SU-DHL-6 (cell line): ENCODE results near the gene TMPRSS9.

ENCODE experiments used
- H2AFZ ChIP-seq: fragments of 200-600 bp; sonication (generic); 2 replicates; pipeline ENCODE4 v1.6.1; 2014; ENCODE audit warnings: low read depth, mild to moderate bottlenecking, moderate library complexity, mixed read lengths, antibody characterized with exemption, low read length; ENCODE audit not compliant: severe bottlenecking
- H3F3A ChIP-seq: fragments of 200-600 bp; shearing (Covaris generic); 2 replicates; pipeline ENCODE4 v1.6.0; 2016; ENCODE audit warnings: antibody characterized with exemption, mild to moderate bottlenecking; ENCODE audit not compliant: insufficient read depth
- H3K27ac ChIP-seq: fragments of 200-600 bp; sonication (generic); 2 replicates; pipeline ENCODE4 v1.5.1; 2016; ENCODE audit warnings: low read depth, mild to moderate bottlenecking, low read length, moderate library complexity, mixed read lengths
- H3K27me3 ChIP-seq: fragments of 200-600 bp; sonication (generic), shearing (Covaris generic); 2 replicates; pipeline ENCODE4 v1.6.0; 2014; ENCODE audit warnings: mild to moderate bottlenecking, low read length
- H3K36me3 ChIP-seq: fragments of 200-600 bp; sonication (generic); 2 replicates; pipeline ENCODE4 v1.6.1; 2014; ENCODE audit warnings: mild to moderate bottlenecking, low read length, mixed read lengths
- H3K4me2 ChIP-seq: fragments of 300-600, 200-600 bp; shearing (Covaris generic), sonication (generic); 2 replicates; pipeline ENCODE4 v1.6.0; 2014; ENCODE audit warnings: low read length, low read depth, mild to moderate bottlenecking; ENCODE audit not compliant: poor library complexity, severe bottlenecking
- H3K4me3 ChIP-seq: fragments of 200-600 bp; sonication (generic); 2 replicates; pipeline ENCODE4 v1.5.1; 2014; ENCODE audit warnings: antibody characterized with exemption, low read length, mild to moderate bottlenecking, mixed read lengths; ENCODE audit not compliant: insufficient read depth, poor library complexity, severe bottlenecking
- H3K79me2 ChIP-seq: fragments of 200-600 bp; sonication (generic); 2 replicates; pipeline ENCODE4 v1.6.1; 2014; ENCODE audit warnings: mild to moderate bottlenecking, low read length, moderate library complexity; ENCODE audit not compliant: insufficient read depth
- H3K9ac ChIP-seq: fragments of 200-600 bp; sonication (generic); 2 replicates; pipeline ENCODE4 v1.7.0; 2014; ENCODE audit warnings: mild to moderate bottlenecking, low read length
- H3K9me2 ChIP-seq: fragments of 200-600 bp; sonication (generic); replicated peaks from 2 replicates; pipeline ENCODE4 v1.6.1; 2014; ENCODE audit warnings: low read length; ENCODE audit not compliant: insufficient read depth
- H3K9me3 ChIP-seq: fragments of 200-600 bp; sonication (generic); 2 replicates; pipeline ENCODE4 v1.6.1; 2014; ENCODE audit warnings: low read length, mixed read lengths; ENCODE audit not compliant: insufficient read depth
- H4K20me1 ChIP-seq: fragments of 200-600 bp; sonication (generic); 2 replicates; pipeline ENCODE4 v1.6.1; 2014; ENCODE audit warnings: low read depth, mild to moderate bottlenecking, antibody characterized with exemption, low read length, moderate library complexity, mixed read lengths
- EZH2phosphoT487 ChIP-seq: fragments of 200-600 bp; sonication (generic), shearing (Covaris generic); conservative IDR thresholded peaks from 2 replicates; pipeline ENCODE4 v1.6.1; 2018; ENCODE audit warnings: mild to moderate bottlenecking, antibody characterized with exemption, low read length, moderate library complexity, mixed read lengths
- TF ChIP-seq, protein P1 (sequence below): fragments of 200-600 bp; sonication (generic); IDR thresholded peaks from one replicate; pipeline ENCODE4 v1.5.1; 2017; ENCODE audit warnings: antibody characterized with exemption, mild to moderate bottlenecking, low read length, moderate library complexity; ENCODE audit not compliant: insufficient read depth, poor library complexity, severe bottlenecking

TMPRSS9 gene

DNA sequence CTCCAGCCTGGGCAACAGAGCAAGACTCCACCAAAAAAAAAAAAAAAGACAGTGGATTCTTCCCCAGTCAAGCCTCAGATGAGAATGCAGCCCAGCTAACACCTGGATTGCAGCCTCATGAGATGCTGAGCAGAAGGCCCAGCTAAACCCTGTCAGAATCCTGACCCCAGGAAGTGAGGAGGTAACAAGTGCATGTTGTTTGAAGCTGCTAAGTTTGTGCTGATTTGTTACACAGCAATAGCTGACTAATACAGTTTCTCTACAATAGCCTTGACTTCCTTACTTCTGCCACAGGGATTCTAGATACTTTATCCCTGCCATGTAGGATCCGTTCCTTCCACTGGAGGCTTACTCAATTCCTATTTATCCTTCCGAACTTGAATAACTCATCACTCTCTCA, 20.5 kb downstream of the TMPRSS9 start:
- Histone ChIP-seq H3F3A (no peaks in the 10 kb centered on the region), H4K20me1 (no peaks in the 10 kb centered on the region), H3K79me2 (no peaks in the 10 kb centered on the region), H3K4me2 (no peak overlapping the region), H3K27me3 (no peaks in the 10 kb centered on the region), H3K4me3 (no peak overlapping the region), H3K27ac (no peak overlapping the region), H2AFZ (no peak overlapping the region), H3K9ac (no peak overlapping the region), H3K9me2 (no peaks in the 10 kb centered on the region), H3K36me3 (no peaks in the 10 kb centered on the region), H3K9me3 (no peaks in the 10 kb centered on the region)
- TF ChIP-seq EZH2phosphoT487: no peak
- TF ChIP-seq, protein P1, sequence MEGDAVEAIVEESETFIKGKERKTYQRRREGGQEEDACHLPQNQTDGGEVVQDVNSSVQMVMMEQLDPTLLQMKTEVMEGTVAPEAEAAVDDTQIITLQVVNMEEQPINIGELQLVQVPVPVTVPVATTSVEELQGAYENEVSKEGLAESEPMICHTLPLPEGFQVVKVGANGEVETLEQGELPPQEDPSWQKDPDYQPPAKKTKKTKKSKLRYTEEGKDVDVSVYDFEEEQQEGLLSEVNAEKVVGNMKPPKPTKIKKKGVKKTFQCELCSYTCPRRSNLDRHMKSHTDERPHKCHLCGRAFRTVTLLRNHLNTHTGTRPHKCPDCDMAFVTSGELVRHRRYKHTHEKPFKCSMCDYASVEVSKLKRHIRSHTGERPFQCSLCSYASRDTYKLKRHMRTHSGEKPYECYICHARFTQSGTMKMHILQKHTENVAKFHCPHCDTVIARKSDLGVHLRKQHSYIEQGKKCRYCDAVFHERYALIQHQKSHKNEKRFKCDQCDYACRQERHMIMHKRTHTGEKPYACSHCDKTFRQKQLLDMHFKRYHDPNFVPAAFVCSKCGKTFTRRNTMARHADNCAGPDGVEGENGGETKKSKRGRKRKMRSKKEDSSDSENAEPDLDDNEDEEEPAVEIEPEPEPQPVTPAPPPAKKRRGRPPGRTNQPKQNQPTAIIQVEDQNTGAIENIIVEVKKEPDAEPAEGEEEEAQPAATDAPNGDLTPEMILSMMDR: no peak

DNA sequence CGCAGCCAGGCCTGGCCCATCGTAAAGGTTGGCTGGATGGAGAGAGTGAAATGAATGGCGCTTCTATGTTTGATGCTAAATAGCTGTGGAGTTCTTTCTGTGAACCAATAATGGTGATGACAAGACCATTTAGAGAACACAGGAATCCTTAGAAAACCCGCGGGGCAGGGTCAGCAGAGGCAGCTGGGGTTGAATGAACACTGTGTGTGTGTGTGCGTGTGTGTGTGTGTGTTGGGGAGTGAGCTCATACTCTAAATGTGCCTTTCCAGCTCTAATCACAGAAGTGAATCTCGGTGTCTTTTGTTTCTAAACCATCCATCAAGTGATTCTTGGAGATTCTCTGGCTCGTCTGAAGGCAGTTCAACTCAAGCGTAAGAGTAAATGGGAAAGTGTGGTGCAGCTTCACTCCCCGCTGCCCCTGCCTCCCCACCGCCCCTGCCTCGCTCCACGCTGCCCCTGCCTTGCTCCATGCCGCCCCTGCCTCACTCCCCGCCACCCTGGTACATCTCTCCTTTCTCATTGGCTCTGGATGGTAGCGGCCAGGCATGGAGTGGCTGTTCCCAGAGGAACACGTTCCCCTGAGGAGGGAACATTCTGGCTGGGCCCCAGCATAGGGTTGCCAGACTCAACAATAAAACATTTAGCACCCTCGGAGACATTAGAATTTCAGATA, 21.2 kb downstream of the TMPRSS9 start:
- no peaks in the 10 kb centered on the region for H3K27me3 ChIP-seq
- H3K9ac ChIP-seq: no peak overlapping the region
- no peak overlapping the region for H3K4me2 ChIP-seq
- H3F3A ChIP-seq: no peaks in the 10 kb centered on the region
- H3K36me3 ChIP-seq: no peaks in the 10 kb centered on the region
- no peak overlapping the region for H3K4me3 ChIP-seq
- no peaks in the 10 kb centered on the region for H4K20me1 ChIP-seq
- no peaks in the 10 kb centered on the region for H3K9me3 ChIP-seq
- H3K79me2 ChIP-seq: no peaks in the 10 kb centered on the region
- TF ChIP-seq, protein P1: no peak
- TF ChIP-seq EZH2phosphoT487: no peak
- H2AFZ ChIP-seq: no peak overlapping the region
- H3K27ac ChIP-seq: no peak overlapping the region
- no peaks in the 10 kb centered on the region for H3K9me2 ChIP-seq

DNA sequence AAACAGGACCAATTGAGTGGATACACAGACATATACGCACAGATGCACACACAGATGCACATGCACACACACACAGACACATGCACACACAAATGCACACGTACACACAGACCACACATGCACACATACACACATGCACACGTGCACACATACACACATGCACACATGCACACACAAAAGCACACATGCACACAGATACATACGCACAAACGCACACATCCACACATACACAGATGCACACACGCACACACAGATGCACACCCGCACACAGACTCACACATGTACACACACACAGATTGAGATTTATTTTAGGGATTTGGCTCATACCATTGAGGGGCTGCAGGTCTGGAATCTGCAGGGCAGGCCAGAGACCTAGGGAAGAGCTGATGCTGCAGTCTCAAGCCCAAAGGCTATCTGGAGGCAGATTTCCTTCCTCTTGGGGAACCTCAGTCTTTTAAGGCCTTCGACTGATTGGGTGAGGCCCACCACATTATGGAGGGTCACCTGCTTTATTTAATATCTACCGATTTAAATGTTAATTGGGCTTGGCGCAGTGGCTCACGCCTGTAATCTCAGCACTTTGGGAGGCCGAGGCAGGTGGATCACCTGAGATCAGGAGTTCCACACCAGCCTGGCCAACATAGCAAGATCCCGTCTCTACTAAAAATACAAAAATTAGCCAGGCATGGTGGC, 22.6 kb downstream of the TMPRSS9 start:
- Histone ChIP-seq H3F3A (no peaks in the 10 kb centered on the region), H4K20me1 (no peaks in the 10 kb centered on the region), H3K4me2 (no peak overlapping the region), H3K4me3 (no peak overlapping the region), H3K27me3 (no peaks in the 10 kb centered on the region), H3K9ac (no peak overlapping the region), H3K9me3 (no peaks in the 10 kb centered on the region), H3K9me2 (no peaks in the 10 kb centered on the region), H3K27ac (no peak overlapping the region), H3K36me3 (no peaks in the 10 kb centered on the region), H2AFZ (no peak overlapping the region), H3K79me2 (no peaks in the 10 kb centered on the region)
- TF ChIP-seq, protein P1: no peak
- TF ChIP-seq EZH2phosphoT487: no peak
